ENCODE results near the gene ATP13A5. TPM values are rescaled to one million over a fixed set of nuclear protein-coding genes. Genes with fewer than 3 reads are reported as not detected.

The ATP13A5 gene
- total and polyA plus RNA-seq, 2 of the 8 experiments (the other 6 are each of a cell fraction or from before 2014, with no cell fraction given): not detected

DNA sequence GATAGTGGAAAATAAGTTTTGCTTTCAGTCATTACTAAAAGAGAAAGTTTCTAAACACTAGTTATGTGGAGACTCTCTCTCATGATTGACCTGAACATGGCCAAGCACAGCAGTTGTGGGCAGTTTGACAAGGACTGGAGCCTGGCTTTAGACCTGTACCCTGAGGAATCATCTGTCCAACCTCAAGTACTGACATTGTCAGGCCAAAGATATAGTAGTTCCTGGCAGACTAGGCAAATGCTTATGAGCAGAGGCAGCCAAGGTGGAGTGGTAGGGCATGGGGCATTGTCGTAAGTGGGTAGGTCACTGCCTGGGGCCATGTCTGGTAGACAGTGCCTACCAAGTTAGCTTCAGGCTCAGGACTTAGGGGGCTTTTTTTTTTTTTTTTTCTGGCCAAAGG is 116.6 kb downstream of the ATP13A5 start:
- CTCF ChIA-PET (ENCODE audit: partially characterized antibody): interaction anchor here (1.2 kb wide), 1 partner anchor 20 kb away, joined by 3 read pairs; no protein-coding TSS in a partner anchor
- WGBS, 2 experiments (ENCODE audit: extremely low coverage in 1 of 2, insufficient coverage in 1 of 2, insufficient read length in 1 of 2, insufficient replicate concordance in 2 of 2, low coverage in 1 of 2, low lambda C conversion rate in 2 of 2, missing lambda C conversion rate in 1 of 2): 100% methylated on average over 1 of the region's 1 CpG; no CpG with 5 or more reads in 1 of the 2 experiments

More for the DNA sequence above, 116.6 kb downstream of the ATP13A5 start:
- Histone ChIP-seq H3K4me3 (ENCODE audit: extremely low read depth in 1 of 4, insufficient read depth in 2 of 4, low read depth in 3 of 4, low read length in 4 of 4) (no peak overlapping the region), H2BK120ac (replicated peaks; ENCODE audit: low read depth, low read length) (no peak overlapping the region), H3K4me2 (ENCODE audit: insufficient read depth in 1 of 2, low read depth in 2 of 2, low read length in 2 of 2) (no peak overlapping the region), H3K27ac (ENCODE audit: low read depth, low read length) (no peak overlapping the region), H2BK15ac (ENCODE audit: low read length) (no peak overlapping the region), H3K18ac (ENCODE audit: extremely low read depth, low read length) (no peak overlapping the region), H3K79me2 (ENCODE audit: control insufficient read depth in 1 of 2, insufficient read depth in 2 of 2, low read length in 2 of 2) (no peaks in the 10 kb centered on the region), H2BK12ac (ENCODE audit: low read depth, low read length) (no peak overlapping the region), H2AFZ (ENCODE audit: low read length) (no peak overlapping the region), H3K36me3 (ENCODE audit: control insufficient read depth in 2 of 4, insufficient read depth in 4 of 4, low read length in 3 of 4) (no peaks in the 10 kb centered on the region), H3K23me2 (ENCODE audit: low read depth, low read length) (no peaks in the 10 kb centered on the region), H3K23ac (ENCODE audit: insufficient read length) (no peak overlapping the region), H3K27me3 (replicated peaks in 1 of 4; ENCODE audit: control insufficient read depth in 3 of 4, extremely low read depth in 1 of 4, insufficient read depth in 3 of 4, low read length in 3 of 4) (no peaks in the 10 kb centered on the region), H3K14ac (ENCODE audit: insufficient read length) (no peak overlapping the region), H2BK5ac (ENCODE audit: low read depth, low read length) (no peak overlapping the region), H3K4ac (replicated peaks; ENCODE audit: insufficient read length, low read depth, low read length) (no peak overlapping the region), H4K5ac (ENCODE audit: insufficient read length, low read depth, low read length) (no peak overlapping the region), H4K91ac (replicated peaks; ENCODE audit: insufficient read length, low read length) (no peak overlapping the region), H2BK20ac (ENCODE audit: low read length) (no peak overlapping the region), H3K9me3 (ENCODE audit: insufficient read depth in 2 of 2, low read depth in 1 of 2, low read length in 1 of 2) (no peaks in the 10 kb centered on the region), H3K79me1 (ENCODE audit: low read depth, low read length) (no peaks in the 10 kb centered on the region), H3K4me1 (replicated peaks in 1 of 4; ENCODE audit: control insufficient read depth in 3 of 4, insufficient read depth in 4 of 4, low read length in 3 of 4) (no peaks in the 10 kb centered on the region), H2AK5ac (ENCODE audit: low read depth, low read length) (no peak overlapping the region), H3K56ac (replicated peaks; ENCODE audit: insufficient read length, low read depth, low read length) (no peak overlapping the region), H4K20me1 (replicated peaks in 1 of 2; ENCODE audit: control insufficient read depth in 1 of 2, insufficient read depth in 2 of 2, low read length in 2 of 2) (no peaks in the 10 kb centered on the region), H3K9ac (replicated peaks in 1 of 4; ENCODE audit: extremely low read depth in 1 of 4, low read depth in 3 of 4, low read length in 3 of 4) (no peak overlapping the region), H4K8ac (ENCODE audit: extremely low read depth, insufficient read depth, low read length) (no peak overlapping the region)
- FAIRE-seq: no peak
- TF ChIP-seq SAP30 (IDR thresholded peaks at IDR 0.05; ENCODE audit: insufficient read depth, insufficient replicate concordance, low read length): no peak
- TF ChIP-seq KDM1A (IDR thresholded peaks at IDR 0.05; ENCODE audit: borderline replicate concordance, low read length): no peak
- TF ChIP-seq BCL11A (IDR thresholded peaks at IDR 0.05; ENCODE audit: low read depth in 2 of 2, low read length in 2 of 2): no peak
- TF ChIP-seq SP2 (IDR thresholded peaks at IDR 0.05; ENCODE audit: low read length): no peak
- TF ChIP-seq YY1 (IDR thresholded peaks at IDR 0.05; ENCODE audit: low read depth, low read length): no peak
- no peak for TF ChIP-seq NANOG (IDR thresholded peaks at IDR 0.05; ENCODE audit: insufficient read depth, low read depth, low read length, poor library complexity, severe bottlenecking)
- no peak for TF ChIP-seq ASH2L (IDR thresholded peaks at IDR 0.05; ENCODE audit: low read length)
- no peak for TF ChIP-seq POU5F1 (IDR thresholded peaks at IDR 0.05; ENCODE audit: low read depth, low read length)
- TF ChIP-seq CBX5 (IDR thresholded peaks at IDR 0.05; ENCODE audit: low read depth, low read length): no peak
- no peak for TF ChIP-seq TAF1 (IDR thresholded peaks at IDR 0.05; ENCODE audit: low read depth, low read length)
- POLR2A ChIA-PET (ENCODE audit: partially characterized antibody): no interaction called here
- DNase-seq (ENCODE audit: low read depth in 1 of 2, low spot score in 2 of 2): no peak
